HTR-8/SVneo (cell line): Measurements from ENCODE around the gene TSPAN9.

Experiments
- DNase-seq: peaks from one replicate; pipeline ENCODE4 v3.0.0; 2011; ENCODE audit warnings: low spot score, mixed read lengths; ENCODE audit not compliant: insufficient read length
- FAIRE-seq: peaks from 2 replicates; lab custom pipeline; 2011; peaks lifted over from hg19 to GRCh38; lab: Jason Lieb, UNC

The TSPAN9 gene

DNA sequence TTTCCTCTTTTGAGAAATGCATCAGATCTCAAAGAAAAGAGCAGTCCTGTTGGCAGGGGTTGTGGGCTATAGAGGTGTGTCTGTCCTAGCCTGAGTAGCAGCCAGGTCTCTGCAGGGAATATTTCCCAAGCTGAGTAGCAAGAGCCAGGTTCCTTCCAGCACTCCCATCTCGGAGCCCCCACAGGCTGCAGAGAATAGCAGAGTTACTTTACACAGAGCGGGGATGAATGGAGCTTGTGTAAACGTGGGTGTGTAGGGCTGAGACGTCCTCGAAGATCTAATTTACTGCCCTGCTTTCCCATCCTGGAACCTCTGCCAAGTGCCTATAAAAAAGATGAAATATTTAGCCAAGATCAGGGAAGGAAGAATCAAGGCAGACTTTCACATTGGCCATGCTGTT lies 156.6 kb downstream of the TSPAN9 start:
- FAIRE-seq (no peak), DNase-seq (no peak)

DNA sequence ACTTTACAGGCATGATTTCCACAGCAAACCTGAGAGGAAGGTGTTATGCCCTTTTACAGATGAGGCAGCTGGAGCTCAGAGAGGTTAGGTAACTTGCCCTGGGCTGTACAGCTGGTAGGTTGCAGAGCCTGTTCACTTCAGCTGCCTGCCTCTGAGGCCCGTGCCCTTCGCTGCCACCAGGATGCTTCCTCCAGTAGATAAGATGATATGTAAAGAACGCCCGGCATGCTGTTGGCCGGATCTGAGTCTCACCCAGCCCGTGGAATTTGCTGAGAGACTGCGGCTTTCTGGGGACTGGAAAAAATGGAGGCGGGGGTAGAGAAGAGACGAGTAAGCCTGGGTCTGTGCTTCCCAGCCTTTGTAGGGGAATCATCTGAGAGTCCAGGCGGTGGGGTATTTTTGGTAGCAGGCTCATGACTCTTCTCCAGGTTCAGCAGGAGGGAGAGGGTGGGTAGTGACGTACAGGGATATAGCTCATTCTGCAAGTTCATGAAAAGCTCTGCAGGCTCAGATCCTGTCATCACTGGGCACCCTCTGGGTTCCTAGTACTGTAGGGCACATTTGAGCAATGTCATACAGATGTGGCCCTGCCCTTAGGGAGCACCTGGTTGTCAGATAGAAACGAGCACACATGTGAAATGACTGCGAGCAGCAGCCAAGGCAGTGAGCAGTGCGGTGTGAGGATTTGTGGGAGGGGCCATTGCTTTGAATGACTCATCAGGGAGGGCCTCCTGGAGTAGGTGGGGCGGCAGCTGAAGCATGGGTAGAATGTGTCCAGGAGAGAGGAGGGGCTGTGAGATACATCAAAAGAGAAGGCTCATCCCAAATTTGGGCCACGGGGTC lies 159.4 kb downstream of the TSPAN9 start:
- DNase-seq = peak; percentile 93
- FAIRE-seq = peak; percentile 97

DNA sequence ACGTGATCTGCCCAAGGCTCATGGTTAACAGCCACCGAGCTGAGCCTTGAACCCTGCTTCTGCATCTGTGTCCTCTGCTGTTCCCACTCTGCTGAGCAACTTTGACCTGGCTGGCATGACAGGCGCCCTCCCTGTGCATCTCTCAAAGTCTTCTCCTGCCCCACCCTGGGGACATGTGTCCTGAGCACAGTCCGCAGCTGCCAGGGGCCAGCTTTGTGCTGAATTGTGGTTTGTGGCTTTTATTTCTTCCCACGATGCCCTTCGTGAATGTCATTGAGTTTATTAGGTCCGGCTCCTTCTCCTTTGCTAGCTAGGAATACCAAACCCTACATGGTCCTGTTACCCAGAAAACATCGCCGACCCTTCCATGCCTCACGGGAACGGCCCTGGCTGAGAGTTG lies 161.0 kb downstream of the TSPAN9 start:
- no peak for DNase-seq
- no peak for FAIRE-seq

DNA sequence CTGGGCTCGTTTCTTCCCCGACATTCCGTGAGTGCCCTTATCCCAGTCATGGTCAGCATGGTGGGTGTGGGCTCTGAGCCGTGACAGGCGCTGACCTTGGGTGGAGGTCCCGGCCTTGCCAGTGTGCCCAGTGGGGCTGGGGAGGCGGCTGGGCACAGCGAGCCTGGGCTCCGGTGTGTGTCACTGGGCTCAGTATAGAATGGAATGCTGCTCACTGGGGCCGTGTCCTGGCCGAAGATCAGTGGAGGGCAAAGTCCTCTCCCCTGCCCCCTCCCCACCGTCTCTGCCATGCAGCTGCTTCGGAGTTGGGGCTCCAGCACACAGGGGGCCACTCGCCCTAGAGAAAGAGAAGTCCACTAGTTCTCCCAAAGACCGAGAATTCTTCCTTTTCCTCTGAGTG lies 164.4 kb downstream of the TSPAN9 start:
- no peak for FAIRE-seq
- DNase-seq = no peak

DNA sequence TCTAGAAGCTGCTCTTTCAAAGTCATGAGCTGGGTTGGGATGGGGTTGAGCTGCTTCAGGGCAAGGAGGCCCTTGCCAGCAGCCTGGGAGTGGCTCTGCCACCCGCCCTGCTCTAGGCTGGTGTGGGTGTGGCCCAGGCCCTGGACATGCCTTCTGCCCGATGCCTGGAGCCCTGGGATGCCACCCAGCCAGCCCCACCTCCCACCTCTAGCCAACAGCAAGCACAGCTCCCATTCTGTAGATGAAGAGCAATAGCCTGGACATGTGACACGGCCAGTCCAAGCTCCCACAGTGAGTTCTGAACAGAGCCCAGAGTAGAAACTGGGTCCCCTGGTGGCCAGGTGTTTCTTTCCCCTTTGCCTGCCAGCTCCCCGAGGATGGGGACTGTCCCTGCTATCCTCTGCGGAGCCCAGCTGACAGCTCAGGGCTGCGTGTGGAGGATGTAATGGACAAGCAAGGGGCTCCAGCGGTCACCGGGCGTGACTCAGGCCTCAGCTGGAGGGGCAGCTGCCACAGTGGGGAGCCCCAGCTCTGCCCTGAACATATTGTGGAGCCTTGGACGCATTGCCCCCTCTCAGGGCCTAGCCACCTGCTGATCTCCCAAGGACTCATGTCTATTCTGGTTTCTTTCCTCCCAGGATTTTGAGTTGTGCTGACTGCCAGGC lies 165.2 kb downstream of the TSPAN9 start:
- DNase-seq (no peak), FAIRE-seq (peak; percentile 13)

DNA sequence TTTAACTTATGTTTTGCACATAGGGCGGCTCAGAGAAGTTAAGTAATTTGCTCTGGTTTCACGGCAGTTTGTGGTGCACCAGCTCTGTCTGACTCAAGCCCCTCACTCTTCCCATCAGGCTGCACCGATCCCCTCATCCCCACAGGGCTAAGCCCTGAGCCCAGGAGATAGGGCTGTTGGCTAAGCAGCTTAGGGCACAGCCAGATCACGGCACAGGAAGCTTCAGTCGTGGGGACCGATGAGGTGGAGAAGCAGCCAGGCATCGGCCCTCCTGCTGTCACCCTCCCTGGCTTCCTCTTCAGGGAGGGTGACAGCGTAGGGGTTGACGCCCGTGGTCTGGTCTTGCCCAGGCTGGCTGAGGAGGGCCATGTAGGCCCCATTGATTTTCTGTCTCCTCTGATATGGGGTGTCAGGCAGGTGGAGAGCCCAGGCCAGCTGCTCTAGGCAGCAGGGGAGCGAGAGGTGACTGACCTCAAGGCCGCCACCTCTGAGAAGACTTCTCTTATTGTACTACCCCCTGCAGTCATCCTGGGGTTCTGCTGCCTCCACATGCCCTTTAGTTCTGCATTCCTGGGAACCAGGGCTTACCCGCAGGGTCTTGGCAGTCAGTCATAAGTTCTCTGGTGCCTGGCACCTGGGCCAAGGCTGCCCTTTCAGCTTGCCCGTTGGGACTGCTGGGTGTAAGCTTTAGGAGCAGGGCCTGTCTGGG lies 166.4 kb downstream of the TSPAN9 start:
- FAIRE-seq = no peak

DNA sequence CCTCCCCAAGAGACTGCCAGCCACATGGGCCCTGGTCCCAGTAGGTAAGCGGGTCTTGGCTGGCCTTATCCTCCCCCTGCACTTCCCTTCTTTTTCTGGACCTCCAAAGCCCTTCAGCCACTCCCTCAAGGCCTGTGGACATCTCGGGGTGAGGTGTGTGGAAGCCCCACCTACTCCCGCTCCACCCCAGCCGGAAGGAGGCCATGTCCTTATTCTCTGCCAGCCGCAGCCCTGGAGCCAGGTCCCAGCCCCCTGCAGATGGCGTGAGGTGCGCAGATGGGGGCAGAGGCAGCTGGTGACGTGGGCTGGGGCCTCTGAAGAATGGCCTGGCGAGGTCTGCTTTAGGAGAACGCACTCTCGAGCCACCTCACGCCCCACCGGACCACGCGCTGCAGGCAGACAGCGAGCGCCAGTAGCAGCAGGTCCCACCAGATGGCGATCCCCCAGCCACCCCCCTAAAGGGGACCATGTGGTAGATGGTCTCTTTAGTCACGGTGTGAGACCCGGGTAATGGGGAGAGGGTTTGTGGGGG lies 167.1 kb downstream of the TSPAN9 start:
- peak; percentile 46 for FAIRE-seq
- no peak for DNase-seq

More for the DNA sequence above, 166.4 kb downstream of the TSPAN9 start:
- no peak for DNase-seq

DNA sequence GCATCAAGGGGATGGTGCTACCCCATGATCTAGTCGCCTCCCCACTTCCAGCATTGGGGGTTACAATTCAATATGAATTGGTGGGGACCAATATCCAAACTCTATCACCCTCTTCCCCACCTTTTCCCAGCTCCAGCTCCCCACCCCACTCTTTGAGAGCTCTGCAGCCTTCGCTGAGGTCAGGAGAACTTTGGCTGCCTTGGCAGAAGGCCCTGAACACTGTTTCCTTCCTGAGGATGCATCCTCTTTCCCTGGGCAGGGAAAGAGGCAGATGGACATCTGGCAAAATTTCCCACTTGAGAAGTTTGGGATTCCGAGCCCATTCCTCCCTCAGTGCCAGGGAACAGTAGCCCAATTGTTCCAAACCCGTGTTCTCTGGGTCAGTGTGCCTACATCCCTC lies 169.1 kb downstream of the TSPAN9 start:
- FAIRE-seq (peak; percentile 54), DNase-seq (no peak)

DNA sequence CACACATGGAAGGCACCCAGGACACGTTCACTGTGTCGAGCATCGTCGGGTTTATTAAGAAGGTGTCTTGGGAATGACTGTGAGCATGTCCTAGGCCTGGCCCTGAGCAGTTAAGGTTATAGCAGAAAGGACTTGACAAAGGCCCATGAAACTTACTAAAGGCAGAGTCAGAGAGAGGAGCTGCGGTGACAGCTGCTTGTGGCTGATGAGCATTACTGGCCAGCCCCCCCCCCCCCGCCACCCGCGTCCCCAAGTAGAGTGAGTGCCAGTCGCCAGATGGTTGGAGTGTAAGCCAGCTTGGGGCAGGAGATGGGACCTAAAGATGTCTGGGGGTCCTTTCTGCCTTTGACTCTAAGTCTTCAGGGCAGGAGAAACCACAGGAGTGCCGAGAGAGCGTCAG lies 169.9 kb downstream of the TSPAN9 start:
- DNase-seq = no peak
- FAIRE-seq = no peak

DNA sequence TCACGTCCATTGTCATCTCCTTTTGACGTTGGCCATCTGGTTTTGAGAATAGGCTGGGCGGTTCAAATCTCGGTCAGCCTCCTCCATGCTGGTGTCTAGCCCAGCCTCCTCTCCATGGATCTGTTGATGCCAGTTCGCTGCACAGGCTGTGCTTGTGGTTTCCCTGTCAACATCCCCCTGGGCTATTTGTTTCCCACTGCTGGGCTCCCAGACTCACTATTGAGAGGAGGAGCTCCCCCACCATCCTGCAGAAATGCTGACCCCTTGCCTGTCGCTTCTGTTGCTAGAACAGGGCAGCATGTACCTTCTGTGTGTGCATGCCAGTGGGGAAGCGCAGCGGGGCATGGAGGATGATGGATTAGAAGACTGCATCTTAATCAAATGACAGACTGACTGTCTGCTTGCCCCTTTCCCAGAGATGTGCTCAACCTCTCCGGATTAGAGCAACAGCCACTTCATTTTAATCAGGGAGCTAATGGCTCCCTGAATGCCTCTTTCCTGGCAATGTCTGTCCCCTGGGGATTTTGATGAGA lies 170.5 kb downstream of the TSPAN9 start:
- FAIRE-seq (peak; percentile 16), DNase-seq (no peak)

DNA sequence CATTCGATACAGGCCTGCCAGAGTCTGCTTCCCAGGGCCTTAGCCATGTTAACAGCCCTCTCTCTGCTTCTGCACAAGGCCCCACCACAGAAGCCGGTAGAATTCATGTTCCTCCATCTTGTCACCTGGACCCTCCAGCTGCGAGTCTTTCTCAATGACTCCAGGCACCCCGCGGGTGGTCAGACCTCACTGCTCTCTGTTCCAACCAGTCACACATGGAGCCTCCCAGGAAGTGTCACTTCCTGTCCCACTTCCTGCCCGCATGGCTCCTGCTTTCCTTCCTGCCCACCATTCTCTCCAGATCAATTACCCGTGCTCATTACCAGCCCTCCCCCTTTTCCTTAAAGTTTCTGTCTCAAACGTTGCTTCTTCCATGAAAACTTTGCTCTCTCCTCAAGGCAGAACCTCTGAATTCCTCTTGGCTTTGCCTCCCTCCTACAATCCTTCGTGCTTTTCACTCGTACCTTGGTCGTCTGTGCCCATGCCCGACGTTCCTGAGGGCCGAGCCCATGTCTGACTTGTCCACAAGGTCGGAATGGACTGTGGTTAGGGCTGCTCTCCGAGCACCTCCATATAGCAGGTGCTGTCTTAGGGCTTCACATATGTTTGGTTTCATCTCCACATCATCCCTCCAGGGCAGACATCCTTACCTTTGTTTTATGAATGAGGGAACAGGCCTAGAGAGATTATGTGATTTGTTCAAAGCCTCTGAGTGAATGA lies 172.1 kb downstream of the TSPAN9 start:
- peak; percentile 44 for FAIRE-seq
- no peak for DNase-seq

DNA sequence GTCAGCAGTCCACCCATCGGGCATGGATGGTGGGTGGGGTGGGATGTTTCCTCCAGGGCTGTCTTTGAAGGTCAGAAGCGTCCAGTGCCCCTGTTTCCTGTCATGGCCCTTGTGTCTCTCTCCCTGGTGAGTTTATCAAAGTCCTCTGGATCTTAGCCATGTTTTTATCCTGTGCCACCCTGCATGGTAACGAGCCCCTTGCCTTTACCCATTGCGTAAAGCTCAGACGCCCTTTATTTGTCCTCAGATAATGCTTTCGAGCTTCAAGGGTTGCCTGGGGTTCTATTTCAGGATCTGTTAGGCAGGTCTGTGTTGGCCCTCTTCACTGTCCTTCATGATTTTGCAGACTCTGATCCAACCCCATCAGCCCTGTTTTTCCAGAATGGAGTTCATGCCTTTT lies 172.9 kb downstream of the TSPAN9 start:
- FAIRE-seq = no peak
- DNase-seq = no peak

DNA sequence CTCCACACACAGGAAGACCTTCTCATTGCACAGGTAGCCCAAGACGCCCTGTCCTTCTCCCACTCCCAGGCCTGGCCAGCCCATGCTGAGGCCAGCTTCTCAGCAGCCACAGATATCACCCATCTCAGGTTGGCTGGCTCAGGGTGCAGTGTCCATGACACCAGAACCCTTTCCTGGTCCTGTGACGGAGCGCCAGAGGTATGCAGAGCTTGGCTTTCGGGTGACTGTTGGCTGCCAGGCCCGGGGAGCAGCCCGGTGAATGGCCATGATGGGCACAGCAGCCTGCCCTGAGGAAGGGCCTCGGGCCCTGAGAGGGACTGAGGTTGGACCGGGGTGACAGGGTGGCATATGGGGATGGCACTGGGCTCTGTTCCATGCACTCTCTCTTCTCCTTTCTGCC lies 173.4 kb downstream of the TSPAN9 start:
- FAIRE-seq (peak; percentile 83), DNase-seq (no peak)

DNA sequence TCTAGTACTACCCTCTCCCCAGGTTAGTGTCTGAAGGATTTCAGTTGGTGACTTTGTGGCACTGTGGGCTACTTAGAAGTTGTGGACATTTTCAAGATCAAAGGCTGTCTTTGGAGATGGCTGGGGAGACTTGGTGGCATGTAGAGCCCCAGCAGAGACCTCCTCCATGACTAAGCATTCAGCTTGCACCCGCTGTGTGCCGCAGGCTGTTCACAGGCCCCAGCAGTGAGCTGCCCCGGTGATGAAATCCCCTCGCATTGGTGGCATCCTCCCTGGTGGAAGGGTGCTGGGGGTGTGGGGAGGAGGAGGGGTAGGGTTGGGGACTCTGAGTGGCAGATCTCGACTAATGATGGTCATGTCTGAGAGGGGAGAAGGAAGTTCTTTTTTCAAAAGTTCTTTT lies 173.9 kb downstream of the TSPAN9 start:
- no peak for FAIRE-seq

DNA sequence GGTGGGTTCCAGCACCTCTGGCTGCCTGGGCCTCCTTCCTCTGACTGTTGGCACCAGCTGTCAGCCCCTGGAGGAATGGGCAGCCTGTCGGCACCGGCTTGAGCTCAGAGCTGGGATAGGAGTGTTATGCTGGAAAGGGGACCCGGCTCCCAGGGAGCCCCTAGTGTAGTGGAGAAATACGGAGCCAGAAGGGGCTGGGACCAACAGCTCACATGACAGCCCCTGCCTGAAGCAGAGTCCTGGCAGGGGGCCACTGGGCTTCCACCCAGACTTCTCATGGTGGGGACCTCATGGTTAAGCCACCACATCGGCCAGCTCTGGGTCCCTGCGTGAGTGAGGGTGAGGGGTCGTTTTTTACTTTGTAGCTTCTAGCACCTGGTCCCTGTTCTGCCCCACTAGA lies 174.5 kb downstream of the TSPAN9 start:
- DNase-seq (no peak), FAIRE-seq (no peak)

More for the DNA sequence above, 173.9 kb downstream of the TSPAN9 start:
- DNase-seq = no peak

DNA sequence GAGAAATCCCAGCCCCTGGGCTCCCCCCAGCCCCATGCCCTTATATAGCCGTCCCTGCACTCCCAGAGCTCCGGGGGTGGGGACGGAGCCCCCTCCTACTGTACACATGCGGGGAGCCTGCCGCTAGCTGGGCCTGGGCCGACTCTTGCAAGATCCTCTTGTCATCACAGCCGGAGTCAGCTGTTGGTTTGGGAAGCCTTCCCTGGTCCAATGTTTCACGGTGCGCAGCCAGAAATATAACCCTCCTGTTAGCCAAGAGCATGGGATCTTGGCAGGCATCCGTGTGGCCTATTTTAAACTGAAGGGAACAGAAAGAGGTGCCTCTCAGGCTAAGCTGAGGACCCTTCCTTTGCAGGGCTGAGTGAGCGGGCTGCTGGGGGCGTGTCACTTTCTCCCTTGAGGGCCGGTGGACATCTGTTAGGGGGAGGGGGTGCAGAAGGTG lies 175.3 kb downstream of the TSPAN9 start:
- no peak for FAIRE-seq

DNA sequence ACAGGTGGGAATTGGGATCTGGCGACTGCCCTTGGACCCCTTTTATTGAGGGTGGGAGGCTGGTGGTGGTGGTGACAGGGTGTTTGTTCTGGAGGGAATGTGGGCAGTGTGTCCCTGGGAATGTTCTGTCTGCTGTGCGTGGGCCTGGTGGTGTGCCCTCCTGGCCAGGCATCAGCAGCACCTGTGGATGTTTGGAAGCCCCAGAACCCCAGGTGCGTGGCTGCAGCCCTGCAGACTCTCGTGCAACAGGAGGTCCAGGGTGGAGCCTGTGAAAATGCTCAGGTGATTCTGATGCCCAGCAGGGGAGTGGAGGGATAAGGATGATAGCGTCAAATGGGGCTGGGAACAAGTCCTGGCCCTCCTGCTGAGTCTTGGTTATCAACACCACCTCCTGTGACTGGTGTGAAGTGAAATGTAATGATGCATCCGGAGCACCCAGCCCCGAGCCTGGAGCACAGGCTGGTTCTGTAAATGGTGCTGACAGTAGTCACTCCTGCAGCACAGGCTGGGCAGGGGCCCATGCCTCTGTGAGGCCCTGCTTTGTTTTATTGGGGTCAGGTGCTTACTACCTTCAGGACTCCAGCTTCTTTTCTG lies 176.6 kb downstream of the TSPAN9 start:
- DNase-seq = no peak
- no peak for FAIRE-seq

More for the DNA sequence above, 175.3 kb downstream of the TSPAN9 start:
- no peak for DNase-seq

DNA sequence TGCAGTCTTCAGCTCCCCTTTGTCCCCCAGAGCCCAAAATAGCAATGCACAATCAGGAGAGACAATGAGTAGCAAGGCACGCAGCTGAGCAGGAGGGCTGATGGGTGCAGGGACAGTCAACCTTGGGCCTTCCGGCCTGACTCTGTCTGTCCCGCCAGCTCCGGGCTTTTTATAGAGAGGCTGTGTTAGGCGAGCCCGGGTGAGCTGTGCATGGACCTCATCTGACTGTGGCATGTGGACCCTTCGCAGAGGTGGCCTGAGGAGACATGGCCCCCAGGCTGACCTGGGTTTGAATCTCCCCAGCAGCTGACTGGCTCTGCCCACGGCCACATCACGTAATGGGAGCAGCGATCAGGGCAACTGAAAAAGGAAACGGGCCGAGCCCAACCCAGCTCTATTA lies 177.9 kb downstream of the TSPAN9 start:
- FAIRE-seq = no peak
- no peak for DNase-seq

DNA sequence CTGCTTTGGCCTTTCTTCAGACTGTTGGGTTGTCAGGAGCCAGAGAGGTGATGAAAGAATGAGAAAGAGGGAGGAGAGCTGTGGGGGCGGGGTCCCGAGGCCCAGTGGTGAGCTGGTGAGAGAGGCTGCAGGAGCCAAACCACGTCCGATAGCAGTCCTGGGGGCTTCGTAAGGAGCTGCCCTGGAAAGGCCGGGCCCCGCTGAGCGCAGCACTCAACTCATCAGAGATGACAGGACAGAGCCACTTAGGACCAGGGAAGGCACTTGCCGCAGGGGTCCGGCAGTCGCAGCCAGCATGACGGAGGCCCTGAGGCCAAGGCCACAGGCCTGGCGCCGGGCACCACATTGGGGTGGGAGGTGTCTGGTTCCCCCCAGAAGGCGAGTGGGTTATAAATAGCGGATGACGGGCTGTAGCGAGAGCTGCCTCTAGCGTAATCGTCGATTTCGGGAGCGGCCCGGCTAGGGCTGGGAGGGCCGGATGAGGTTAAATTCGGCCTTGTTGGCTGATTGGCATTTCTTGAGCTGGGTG lies 179.0 kb downstream of the TSPAN9 start:
- FAIRE-seq (no peak), DNase-seq (no peak)
